Measurements from ENCODE around the gene STK32C. TPM values are rescaled to one million over a fixed set of nuclear protein-coding genes. Genes with fewer than 3 reads are reported as not detected.

STK32C gene
- total and polyA plus RNA-seq, 7 donors = 4.3 to 12.8 (median 8.4) TPM

DNA sequence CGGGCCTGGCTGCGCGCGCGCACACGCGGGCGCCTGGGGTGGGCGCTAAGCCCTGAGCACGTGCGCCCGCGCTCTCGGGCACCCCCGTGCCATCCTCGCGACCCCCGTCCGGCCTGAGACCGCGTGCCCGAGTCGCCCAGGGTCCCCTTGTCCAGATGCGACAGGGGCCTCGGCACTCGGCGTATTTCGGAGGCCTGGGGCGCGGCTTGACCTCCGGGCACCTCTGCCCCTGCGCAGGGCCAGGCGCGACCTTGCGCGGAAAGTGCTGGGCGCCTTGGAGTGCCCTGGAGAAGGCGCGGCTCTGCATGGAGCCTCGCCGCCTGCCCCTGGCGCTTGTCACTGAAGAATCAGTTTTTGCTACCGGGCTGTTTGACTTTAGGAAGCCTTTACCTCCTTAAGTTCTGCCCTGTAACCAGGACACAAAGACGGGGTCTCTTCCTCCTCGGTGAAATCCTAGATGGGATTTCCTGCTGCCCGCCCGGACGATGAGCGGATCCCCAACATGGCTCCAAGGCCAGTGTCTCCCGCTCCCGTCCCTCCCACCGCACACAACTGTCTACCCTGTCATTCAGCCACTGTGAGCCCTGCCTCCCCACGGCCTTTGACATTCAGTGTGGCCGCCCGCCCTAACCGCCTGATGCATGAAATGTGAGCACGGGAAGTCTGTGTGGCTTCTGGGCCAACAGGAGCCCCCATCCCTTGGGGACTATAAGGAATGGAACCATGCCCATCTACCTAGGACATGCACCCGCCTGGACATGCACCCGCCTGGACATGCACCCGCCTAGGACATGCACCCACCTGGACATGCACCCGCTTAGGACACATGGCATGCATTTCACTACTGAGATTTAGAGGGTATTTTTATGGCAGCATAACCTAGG is 1.1 kb upstream of the STK32C start:
- no peaks in the 10 kb centered on the region for H3K27me3 ChIP-seq
- TF ChIP-seq, protein P1, sequence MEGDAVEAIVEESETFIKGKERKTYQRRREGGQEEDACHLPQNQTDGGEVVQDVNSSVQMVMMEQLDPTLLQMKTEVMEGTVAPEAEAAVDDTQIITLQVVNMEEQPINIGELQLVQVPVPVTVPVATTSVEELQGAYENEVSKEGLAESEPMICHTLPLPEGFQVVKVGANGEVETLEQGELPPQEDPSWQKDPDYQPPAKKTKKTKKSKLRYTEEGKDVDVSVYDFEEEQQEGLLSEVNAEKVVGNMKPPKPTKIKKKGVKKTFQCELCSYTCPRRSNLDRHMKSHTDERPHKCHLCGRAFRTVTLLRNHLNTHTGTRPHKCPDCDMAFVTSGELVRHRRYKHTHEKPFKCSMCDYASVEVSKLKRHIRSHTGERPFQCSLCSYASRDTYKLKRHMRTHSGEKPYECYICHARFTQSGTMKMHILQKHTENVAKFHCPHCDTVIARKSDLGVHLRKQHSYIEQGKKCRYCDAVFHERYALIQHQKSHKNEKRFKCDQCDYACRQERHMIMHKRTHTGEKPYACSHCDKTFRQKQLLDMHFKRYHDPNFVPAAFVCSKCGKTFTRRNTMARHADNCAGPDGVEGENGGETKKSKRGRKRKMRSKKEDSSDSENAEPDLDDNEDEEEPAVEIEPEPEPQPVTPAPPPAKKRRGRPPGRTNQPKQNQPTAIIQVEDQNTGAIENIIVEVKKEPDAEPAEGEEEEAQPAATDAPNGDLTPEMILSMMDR (IDR thresholded peaks at IDR 0.05) = no peak
- TF ChIP-seq POLR2AphosphoS5 (IDR thresholded peaks at IDR 0.05) = no peak
- TF ChIP-seq EP300 (IDR thresholded peaks at IDR 0.05) = no peak
- no peak for TF ChIP-seq POLR2A (IDR thresholded peaks at IDR 0.05)
- peak overlapping the region; percentile 80 to 89 (median 86) for H3K27ac ChIP-seq
- no peaks in the 10 kb centered on the region for H3K9me3 ChIP-seq
- peak overlapping the region; percentile 75 to 92 (median 89) for H3K4me3 ChIP-seq
- DNase-seq = no peak
- H3K36me3 ChIP-seq = no peaks in the 10 kb centered on the region
- intact Hi-C loops (cut with DNase I) = loop anchor here (1.0 to 5.0 kb wide), 2 partner anchors 22 to 37 kb away; no protein-coding TSS in a partner anchor
- H3K4me1 ChIP-seq = peaks cover 0 to 19% (median 16%) of the 10 kb centered on the region in 4 donors
- 18 to 21% methylated on average over 61 of the region's 61 CpGs for WGBS, 2 donors

DNA sequence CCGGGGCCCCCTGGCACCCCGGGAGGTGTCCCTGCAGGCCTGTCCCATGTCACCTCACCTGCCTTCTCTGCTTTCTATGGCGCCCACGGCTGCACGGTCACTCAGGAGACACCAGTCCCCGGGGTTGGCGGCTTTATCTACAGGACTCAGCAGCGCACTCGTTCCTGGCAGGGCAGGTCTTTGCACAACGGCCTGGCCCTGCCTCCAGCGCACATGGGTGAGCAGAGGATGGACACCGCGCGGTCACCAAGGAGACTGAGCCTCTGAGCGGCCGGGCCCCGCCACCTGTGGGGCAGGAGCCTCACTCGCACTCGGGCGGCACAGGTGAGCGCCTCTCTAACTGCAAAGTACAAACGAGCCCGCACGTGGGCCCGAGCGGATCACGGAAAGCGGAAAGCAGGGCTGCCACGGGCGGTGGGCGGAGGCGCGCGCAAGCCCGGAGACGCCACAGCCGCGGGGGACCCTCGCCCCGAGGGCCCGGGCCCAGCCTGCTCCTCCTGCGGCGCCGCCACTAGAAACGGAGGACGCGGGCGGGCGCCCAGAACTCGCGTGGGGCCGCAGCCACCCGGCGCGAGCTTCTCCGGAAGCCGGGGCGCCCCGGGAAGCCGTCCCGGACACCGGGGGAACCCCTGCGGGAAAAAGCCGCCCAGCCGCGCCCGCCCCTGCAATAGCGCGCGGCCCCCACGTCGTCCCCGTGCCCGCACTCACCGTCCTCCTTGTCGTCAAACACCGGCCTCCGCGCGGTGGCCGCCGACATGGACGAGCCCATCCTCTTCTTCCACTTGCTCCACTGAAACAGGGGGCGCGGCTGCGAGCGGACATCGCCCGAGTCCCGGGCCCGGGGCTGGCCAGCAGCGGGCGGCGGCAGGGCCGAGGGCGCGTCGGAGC is 642 bp downstream of the STK32C start:
- Histone ChIP-seq H3K9me3 (no peaks in the 10 kb centered on the region), H3K27me3 (no peaks in the 10 kb centered on the region), H3K27ac (peak overlapping the region; percentile 49 to 85 (median 66)), H3K36me3 (no peaks in the 10 kb centered on the region), H3K4me1 (peaks cover 0 to 19% (median 16%) of the 10 kb centered on the region in 4 donors), H3K4me3 (peak overlapping the region; percentile 75 to 92 (median 89))
- 3 to 6% methylated on average over 98 of the region's 98 CpGs for WGBS, 2 donors
- DNase-seq = peak; percentile 70
- TF ChIP-seq EP300 (IDR thresholded peaks at IDR 0.05) (no peak), POLR2A (IDR thresholded peaks at IDR 0.05) (no peak), POLR2AphosphoS5 (IDR thresholded peaks at IDR 0.05) (no peak)
- TF ChIP-seq, protein P1 (IDR thresholded peaks at IDR 0.05) = no peak
- intact Hi-C loops (cut with DNase I) = loop anchor here (5.0 kb wide), 1 partner anchor 35 kb away; no protein-coding TSS in a partner anchor

DNA sequence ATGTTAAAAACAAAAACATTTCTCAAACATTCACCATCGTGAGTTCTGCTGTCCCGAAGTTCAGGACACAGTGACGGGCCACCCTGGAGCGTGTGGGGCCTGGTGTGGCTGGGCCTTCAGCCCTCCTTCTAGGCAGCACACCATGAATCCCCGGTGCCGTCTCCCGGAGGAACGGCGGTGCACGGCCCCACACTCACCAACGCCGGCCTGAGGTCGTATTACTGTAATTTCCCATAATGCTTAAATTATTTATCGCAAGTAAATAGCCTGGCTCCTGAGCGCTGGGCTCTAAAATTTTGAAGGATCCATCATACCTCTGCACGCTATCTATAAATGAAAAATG is 1.4 kb downstream of the STK32C start:
- 96 to 97% methylated on average over 16 of the region's 16 CpGs for WGBS, 2 donors
- Histone ChIP-seq H3K4me3 (no peak overlapping the region), H3K4me1 (peaks cover 0 to 19% (median 16%) of the 10 kb centered on the region in 4 donors), H3K27ac (no peak overlapping the region), H3K9me3 (no peaks in the 10 kb centered on the region), H3K36me3 (no peaks in the 10 kb centered on the region), H3K27me3 (no peaks in the 10 kb centered on the region)
- intact Hi-C loops (cut with DNase I) = loop anchor here (5.0 kb wide), 1 partner anchor 34 kb away; no protein-coding TSS in a partner anchor
- TF ChIP-seq, protein P1 (IDR thresholded peaks at IDR 0.05) = no peak
- no peak for TF ChIP-seq EP300 (IDR thresholded peaks at IDR 0.05)
- no peak for TF ChIP-seq POLR2AphosphoS5 (IDR thresholded peaks at IDR 0.05)
- TF ChIP-seq POLR2A (IDR thresholded peaks at IDR 0.05) = no peak
- DNase-seq = peak; percentile 40

DNA sequence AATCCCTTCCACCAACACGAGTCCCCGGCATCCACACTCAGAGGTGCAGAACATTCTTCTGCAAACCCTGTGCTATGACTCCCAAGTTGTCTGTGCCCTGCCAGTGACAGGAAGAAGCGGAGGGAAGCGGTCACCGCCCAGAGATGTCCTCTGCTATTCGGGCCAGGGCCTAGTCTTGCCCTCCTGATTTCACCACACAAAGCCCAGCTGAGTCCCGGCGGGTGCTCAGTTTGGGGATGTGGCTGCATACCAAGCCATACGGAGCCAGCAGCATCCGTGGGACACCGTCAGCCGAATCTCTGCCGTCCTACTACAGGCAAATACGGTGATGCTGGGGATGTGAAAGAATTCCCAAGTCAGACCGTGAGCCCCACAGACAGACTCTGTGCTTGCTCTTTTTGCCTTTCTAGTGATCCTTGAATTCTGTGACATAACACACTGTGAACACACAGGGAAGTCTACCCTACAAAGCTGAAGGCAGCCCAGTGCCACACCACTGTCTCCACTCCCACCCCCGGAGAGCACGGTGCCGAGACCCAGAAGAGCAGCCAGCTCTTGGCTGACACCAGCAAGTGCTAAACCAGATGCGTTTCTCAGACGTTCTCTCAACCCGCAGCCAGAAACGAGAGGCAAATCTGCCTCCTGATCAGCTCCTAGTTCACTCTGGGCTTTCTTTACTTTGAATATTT is 2.0 kb downstream of the STK32C start:
- H3K27ac ChIP-seq = no peak overlapping the region
- no peak overlapping the region for H3K4me3 ChIP-seq
- no peaks in the 10 kb centered on the region for H3K27me3 ChIP-seq
- intact Hi-C loops (cut with DNase I) = loop anchor here (5.0 kb wide), 1 partner anchor 33 kb away; no protein-coding TSS in a partner anchor
- TF ChIP-seq EP300 (IDR thresholded peaks at IDR 0.05) (no peak), POLR2AphosphoS5 (IDR thresholded peaks at IDR 0.05) (no peak), POLR2A (IDR thresholded peaks at IDR 0.05) (no peak)
- TF ChIP-seq, protein P1 (IDR thresholded peaks at IDR 0.05) = no peak
- no peaks in the 10 kb centered on the region for H3K9me3 ChIP-seq
- DNase-seq = peak; percentile 49
- 92 to 94% methylated on average over 22 of the region's 22 CpGs for WGBS, 2 donors
- peaks cover 0 to 19% (median 16%) of the 10 kb centered on the region in 4 donors for H3K4me1 ChIP-seq
- H3K36me3 ChIP-seq = no peaks in the 10 kb centered on the region
